Measurements from ENCODE around the gene PBX3. TPM values are rescaled to one million over a fixed set of nuclear protein-coding genes. Genes with fewer than 3 reads are reported as not detected.

PBX3 gene
- total RNA-seq, 1 donor, result 38.1 TPM

DNA sequence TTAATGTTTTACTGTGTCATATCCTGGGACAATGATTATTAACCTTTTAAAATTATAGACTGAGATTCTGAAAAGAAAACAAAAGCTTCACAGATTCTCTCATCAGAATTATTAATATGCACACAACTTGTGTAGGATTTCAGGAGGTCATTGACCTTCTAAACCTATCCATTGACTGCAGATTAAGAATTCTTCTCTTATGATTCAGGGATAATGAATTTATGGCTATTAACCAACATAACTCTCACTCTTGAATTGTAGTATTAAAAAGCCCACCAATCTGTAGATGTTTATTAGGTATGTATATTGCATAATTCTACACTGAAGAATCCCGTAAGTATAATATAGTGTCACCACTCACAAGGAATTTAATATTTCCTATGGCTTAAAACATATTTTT, 179.8 kb downstream of the PBX3 start:
- no peaks in the 10 kb centered on the region for H3K9me3 ChIP-seq (ENCODE audit: low read depth, low read length)
- no peaks in the 10 kb centered on the region for H3K27me3 ChIP-seq (ENCODE audit: insufficient read depth, low read length)
- no peak overlapping the region for H3K4me3 ChIP-seq (ENCODE audit: low read length)
- H3K4me1 ChIP-seq (ENCODE audit: insufficient read depth, low read length), result no peaks in the 10 kb centered on the region

DNA sequence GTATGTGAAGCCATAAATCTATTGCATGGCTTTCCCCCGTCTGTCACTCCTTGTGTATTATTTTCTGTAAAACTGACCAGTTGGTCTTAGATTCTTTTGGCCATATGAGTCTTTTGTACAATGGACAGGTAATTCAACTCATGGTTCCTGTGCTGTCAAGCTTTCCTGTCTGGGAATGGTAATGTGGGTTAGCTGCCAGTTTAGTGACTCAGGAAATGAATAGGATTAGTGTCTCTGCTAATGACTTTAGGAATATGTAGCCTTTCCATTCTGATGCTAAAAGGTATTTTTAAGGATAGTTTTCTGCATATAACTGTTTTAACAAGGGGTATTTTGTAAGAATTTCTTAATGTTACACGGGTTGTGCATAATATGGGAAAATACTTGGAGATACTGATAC, 182.7 kb downstream of the PBX3 start:
- no peaks in the 10 kb centered on the region for H3K4me1 ChIP-seq (ENCODE audit: insufficient read depth, low read length)
- H3K9me3 ChIP-seq (ENCODE audit: low read depth, low read length), result no peaks in the 10 kb centered on the region
- H3K27me3 ChIP-seq (ENCODE audit: insufficient read depth, low read length), result no peaks in the 10 kb centered on the region
- no peak overlapping the region for H3K4me3 ChIP-seq (ENCODE audit: low read length)

DNA sequence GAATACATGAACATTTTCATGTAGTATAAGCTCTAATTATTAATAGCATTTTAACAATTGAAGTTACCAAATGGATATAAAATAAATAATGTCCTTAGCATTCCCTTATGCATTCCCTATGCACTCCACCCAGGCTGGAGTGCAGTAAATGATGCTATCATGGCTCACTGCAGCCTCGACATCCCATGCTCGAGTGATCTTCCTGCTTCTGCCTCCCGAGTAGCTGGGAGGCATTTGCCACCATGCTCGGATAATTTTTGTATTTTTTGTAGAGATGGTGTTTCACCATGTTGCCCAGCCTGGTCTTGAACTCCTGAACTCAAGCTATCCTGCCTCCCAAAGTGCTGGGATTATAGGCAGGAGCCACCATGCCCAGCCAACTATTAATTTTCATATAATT, 184.0 kb downstream of the PBX3 start:
- Histone ChIP-seq H3K4me1 (ENCODE audit: insufficient read depth, low read length) (no peaks in the 10 kb centered on the region), H3K27me3 (ENCODE audit: insufficient read depth, low read length) (no peaks in the 10 kb centered on the region), H3K4me3 (ENCODE audit: low read length) (no peak overlapping the region), H3K9me3 (ENCODE audit: low read depth, low read length) (no peaks in the 10 kb centered on the region)

DNA sequence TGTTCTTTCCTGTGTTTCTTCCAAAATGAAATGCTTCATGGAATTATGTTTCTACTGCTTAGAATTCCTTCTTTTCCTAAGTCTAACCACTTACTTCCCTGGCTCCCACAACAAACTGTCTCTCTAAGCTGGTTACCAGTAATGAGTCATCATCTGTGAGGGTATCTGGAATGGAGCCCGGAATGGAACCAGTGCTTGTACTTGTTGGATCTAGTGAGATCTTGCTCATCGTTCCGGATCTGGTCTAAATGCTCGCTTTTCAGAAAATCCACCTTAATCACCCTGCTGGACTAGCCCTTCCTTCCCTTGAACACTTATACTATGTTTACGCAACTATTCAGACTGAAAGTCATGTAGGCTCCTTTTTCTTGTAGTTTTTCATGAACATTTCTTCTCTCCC, 184.8 kb downstream of the PBX3 start:
- Histone ChIP-seq H3K4me1 (ENCODE audit: insufficient read depth, low read length) (no peaks in the 10 kb centered on the region), H3K4me3 (ENCODE audit: low read length) (no peak overlapping the region), H3K9me3 (ENCODE audit: low read depth, low read length) (no peaks in the 10 kb centered on the region), H3K27me3 (ENCODE audit: insufficient read depth, low read length) (no peaks in the 10 kb centered on the region)

DNA sequence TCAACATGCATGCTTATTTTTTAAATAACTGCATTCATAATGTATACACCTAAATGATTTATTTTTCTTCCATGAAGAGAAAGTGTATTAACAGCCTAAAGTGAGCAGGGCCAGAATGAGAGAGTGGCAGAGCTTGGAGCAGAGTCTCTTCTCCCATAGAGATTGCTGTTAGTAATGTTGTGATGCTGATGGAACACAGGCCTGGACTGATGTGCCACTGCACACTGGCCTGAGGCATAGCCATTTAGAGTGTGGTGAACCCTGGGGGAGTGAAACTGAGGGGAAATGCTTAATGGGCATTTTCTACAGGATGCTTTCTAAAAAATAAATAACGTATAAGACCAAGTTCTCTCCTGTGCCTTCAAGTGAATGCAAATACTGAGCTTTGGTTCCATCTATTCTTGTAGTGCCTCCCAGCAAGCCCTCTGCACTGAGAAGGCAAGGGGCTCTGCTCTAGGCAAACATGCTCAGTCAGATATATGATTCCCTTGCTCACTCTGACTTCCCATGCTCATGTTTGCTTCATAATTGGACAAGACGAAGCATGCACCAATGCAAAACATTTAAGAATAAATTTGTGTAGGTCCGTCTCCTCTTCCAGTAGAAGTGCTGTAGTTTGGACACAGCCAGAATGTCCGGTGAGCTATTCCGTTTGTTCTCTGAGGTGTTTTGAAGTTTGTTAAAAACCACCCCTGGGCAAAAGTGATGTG, 185.7 kb downstream of the PBX3 start:
- Histone ChIP-seq H3K9me3 (ENCODE audit: low read depth, low read length) (no peaks in the 10 kb centered on the region), H3K4me1 (ENCODE audit: insufficient read depth, low read length) (no peaks in the 10 kb centered on the region), H3K27me3 (ENCODE audit: insufficient read depth, low read length) (no peaks in the 10 kb centered on the region), H3K4me3 (ENCODE audit: low read length) (no peak overlapping the region)

DNA sequence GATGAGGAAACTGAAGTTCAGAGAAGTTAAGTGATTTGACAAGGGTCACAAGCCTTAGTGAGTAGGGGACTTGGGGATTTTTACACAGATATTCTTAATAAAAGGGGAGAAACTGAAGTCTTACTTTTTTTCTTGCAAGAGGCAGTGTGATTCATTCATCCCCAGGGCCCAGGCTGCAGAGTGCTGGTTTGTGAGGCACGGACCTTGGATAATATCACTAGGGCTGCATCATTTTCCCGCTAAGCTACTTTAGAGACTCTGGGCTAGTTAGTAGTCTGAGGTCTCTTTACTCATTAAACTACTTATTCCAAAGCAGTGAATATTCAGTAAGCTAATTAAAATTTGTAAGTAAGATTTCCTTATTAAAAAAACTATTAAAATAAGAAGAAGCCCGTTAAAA, 195.0 kb downstream of the PBX3 start:
- no peak overlapping the region for H3K4me3 ChIP-seq (ENCODE audit: low read length)

DNA sequence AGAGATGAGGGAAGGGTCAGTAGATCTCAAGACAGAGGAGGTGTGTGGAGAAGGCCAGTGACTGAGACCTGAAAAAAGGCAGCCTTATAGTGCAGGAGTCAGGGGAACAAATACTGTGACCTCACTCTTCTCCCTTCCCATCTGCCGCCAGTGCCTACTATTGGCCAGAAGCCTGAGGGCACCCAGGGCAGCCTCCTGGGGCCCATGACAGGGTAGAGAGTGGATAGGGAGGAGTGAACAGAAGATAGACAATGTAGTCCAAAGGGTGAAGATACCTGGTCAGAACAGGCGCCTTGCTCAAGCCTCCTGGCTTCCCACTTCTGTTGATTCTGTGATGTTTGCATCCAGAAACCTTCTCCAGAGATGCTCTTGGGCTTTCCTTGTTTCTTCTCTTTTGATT, 196.7 kb downstream of the PBX3 start:
- H3K27me3 ChIP-seq (ENCODE audit: insufficient read depth, low read length), result no peaks in the 10 kb centered on the region
- H3K4me3 ChIP-seq (ENCODE audit: low read length), result no peak overlapping the region
- peaks cover 6% of the 10 kb centered on the region for H3K9me3 ChIP-seq (ENCODE audit: low read depth, low read length)
- H3K4me1 ChIP-seq (ENCODE audit: insufficient read depth, low read length), result no peaks in the 10 kb centered on the region

More for the DNA sequence above, 195.0 kb downstream of the PBX3 start:
- no peaks in the 10 kb centered on the region for H3K4me1 ChIP-seq (ENCODE audit: insufficient read depth, low read length)
- H3K27me3 ChIP-seq (ENCODE audit: insufficient read depth, low read length), result no peaks in the 10 kb centered on the region
- H3K9me3 ChIP-seq (ENCODE audit: low read depth, low read length), result peaks cover 6% of the 10 kb centered on the region

DNA sequence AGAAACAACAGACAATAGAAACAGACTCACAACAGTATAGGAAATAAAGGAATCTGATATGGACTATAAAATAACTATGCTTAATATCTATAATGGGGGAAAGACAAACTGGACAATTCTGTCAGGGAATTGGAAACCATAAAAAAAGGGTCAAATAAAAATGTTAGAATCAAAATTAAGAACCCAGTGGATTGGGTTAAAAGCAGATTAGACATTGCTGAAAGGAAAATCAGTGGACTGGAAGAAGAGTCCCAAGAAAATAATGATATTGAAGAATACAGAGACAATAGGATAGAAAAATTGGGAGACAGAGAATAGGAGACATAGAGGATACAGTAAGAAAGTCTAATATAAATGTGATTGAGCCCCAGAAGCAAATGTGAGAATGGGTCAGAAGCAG, 199.2 kb downstream of the PBX3 start:
- Histone ChIP-seq H3K4me1 (ENCODE audit: insufficient read depth, low read length) (no peaks in the 10 kb centered on the region), H3K9me3 (ENCODE audit: low read depth, low read length) (peaks cover 6% of the 10 kb centered on the region), H3K4me3 (ENCODE audit: low read length) (no peak overlapping the region), H3K27me3 (ENCODE audit: insufficient read depth, low read length) (no peaks in the 10 kb centered on the region)

DNA sequence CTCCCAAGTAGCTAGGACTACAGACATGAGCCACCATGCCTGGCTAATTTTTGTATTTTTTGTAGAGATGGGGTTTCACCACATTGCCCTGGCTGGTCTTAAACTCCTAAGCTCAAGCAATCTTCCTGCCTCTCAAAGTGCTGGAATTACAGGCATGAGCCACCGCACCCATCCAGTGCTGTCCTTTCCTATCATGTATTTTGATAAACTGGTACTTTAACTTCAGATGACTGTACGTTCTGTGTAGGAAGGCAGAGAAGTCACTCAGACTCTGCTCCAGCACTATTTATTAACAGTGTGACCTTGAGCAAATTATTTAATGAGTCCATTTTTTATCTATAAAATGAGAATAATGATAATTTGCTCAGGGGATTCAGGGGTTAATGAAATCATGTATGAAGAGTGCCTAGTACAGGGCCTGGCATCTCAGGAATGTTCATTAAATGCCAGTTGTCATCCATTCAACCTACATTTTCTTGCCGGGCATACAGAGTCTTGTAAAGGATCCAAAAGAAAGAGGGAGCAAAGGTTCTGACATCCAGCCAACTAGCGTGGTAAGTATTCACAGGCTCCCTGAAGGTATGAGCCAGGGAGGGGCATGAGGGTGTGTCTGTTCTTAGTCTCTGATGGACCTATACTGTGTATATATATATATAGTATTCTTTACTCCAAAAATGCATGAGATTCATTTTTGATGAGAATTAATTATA, 201.9 kb downstream of the PBX3 start:
- Histone ChIP-seq H3K4me1 (ENCODE audit: insufficient read depth, low read length) (no peaks in the 10 kb centered on the region), H3K27me3 (ENCODE audit: insufficient read depth, low read length) (no peaks in the 10 kb centered on the region), H3K9me3 (ENCODE audit: low read depth, low read length) (peaks cover 6% of the 10 kb centered on the region), H3K4me3 (ENCODE audit: low read length) (no peak overlapping the region)

DNA sequence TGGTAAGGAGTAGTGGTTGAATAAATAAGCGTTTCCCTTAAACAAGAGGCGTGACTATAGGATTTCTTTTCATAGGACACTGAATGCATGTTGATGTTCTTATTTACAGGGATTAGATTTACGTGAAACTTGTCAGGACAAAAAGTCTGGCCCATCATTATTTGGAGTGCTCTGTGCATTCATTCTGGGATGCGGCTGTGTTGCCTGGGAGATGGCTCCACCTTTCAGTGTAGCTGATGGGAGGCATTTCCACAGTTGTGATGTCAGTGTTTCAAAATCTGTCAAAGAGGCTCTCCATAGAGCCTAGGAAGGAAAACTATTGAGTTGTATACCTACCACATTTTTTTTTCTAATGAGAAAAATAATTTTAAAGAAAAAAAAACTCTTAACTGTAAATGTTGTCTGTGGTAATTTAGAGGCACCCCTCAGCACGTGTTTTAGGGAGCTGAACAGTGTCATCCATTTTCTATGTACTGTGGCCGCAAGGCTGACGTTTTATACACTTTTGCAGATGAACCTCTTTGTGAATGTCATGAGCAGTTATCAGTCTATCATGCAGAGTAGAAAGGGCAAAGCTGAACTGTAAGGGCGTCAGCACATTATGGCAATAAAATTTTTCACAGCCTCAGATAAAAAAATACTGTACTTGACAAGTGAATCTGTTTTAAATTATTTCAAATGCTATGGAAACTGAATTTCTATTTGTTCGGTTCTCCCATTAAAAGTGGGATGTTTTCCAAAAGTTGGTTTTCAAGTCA, 202.7 kb downstream of the PBX3 start:
- Histone ChIP-seq H3K9me3 (ENCODE audit: low read depth, low read length) (peaks cover 6% of the 10 kb centered on the region), H3K27me3 (ENCODE audit: insufficient read depth, low read length) (no peaks in the 10 kb centered on the region), H3K4me3 (ENCODE audit: low read length) (no peak overlapping the region), H3K4me1 (ENCODE audit: insufficient read depth, low read length) (no peaks in the 10 kb centered on the region)

DNA sequence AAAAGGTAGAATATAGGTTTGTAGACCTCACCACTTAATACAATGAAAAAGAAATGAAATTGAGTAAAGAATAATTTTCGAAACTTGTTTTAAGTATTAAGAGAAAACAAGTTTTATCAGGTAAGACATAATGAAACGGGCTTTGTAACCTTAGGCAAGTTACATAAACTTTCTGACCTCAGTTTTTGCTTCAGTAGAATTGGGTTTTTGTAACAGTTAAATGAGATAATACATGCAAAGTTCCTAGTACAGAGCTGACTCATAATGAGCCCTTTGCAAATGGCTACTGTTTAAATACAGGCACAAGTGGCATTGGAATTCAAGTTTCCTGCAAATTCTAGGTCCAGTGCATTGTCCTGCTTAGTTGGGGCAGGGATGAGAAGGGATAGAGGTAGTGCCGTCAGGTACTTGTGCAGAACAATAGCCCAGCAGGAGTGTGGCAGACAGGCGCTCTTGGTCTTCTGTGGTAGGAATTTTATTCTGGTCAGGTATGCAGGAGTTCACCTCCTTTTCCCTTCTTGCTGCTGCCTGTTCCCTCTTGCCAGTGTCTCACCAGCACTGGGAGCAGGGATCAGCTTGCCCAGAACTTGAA, 203.8 kb downstream of the PBX3 start:
- Histone ChIP-seq H3K27me3 (ENCODE audit: insufficient read depth, low read length) (no peaks in the 10 kb centered on the region), H3K4me1 (ENCODE audit: insufficient read depth, low read length) (no peaks in the 10 kb centered on the region), H3K9me3 (ENCODE audit: low read depth, low read length) (peaks cover 5% of the 10 kb centered on the region), H3K4me3 (ENCODE audit: low read length) (no peak overlapping the region)

DNA sequence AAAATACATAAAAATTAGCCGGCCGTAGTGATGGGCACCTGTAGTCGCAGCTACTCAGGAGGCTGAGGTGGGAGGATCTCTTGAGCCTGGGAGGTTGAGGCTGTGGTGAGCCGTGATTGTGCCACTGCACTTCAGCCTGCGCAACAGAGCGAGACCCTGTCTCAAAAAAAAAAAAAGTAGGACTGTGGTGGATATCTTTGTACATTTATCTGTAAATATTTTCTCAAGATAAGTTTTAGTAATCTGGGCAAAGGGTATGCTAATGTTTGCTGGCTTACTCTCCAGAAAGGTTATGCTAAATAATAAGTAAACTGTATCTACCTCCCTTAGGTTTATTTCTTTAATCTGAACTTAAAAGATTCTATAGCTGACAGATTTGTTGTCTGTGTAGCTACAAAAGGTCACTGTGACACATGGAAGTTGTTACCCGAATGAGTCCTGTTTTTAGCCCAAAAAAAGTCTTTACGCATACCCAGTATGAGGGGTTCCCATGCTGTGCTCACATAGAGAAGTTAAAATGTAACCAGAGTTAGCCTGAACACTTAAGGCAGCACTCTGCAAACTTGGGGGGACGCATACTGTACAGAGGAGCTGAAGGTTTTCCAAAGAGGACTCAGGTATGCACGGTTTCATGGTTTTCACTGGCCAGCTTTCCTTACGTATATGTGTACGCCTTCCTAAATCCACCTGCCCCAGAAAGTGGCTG, 206.3 kb downstream of the PBX3 start:
- H3K27me3 ChIP-seq (ENCODE audit: insufficient read depth, low read length), result no peaks in the 10 kb centered on the region
- no peaks in the 10 kb centered on the region for H3K9me3 ChIP-seq (ENCODE audit: low read depth, low read length)
- H3K4me3 ChIP-seq (ENCODE audit: low read length), result no peak overlapping the region
- H3K4me1 ChIP-seq (ENCODE audit: insufficient read depth, low read length), result no peaks in the 10 kb centered on the region

DNA sequence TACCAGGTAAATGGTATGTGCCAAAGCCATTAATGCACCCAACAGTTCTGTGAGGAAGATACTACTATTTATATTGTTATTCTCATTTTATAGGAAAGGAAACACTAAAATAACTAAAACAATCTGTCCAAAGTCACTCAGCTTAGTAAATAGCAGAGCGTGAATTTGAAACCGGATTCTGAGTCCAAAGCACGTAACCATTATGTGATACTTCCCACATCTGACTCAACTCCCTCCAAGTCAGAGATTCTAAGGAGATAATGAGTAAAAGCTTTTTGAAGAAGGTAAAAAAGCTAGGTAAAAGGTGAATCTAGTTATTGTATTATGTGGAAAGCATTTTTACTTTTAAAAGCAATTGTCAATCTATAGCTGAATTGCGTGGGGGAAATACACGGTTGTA, 208.9 kb downstream of the PBX3 start:
- Histone ChIP-seq H3K27me3 (ENCODE audit: insufficient read depth, low read length) (no peaks in the 10 kb centered on the region), H3K9me3 (ENCODE audit: low read depth, low read length) (no peaks in the 10 kb centered on the region), H3K4me3 (ENCODE audit: low read length) (no peak overlapping the region), H3K4me1 (ENCODE audit: insufficient read depth, low read length) (no peaks in the 10 kb centered on the region)

DNA sequence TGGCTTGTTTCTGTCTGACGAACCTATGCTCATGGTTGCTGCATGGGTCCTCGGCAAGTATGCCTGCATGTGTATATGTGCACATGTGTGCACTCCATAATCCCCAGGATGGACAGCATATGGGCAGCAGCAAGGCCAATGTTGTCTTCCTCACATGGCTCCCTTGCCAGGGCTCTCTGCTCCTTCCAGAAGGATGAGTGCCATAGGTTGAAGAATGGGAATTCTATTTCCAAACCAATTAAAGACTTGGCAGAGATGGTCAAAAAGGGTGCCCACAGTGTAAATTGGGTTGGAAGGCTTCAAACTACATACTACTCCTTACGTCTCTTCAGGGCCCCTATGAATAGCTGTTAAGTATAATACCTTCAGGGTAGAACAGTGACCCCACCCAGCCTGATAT, 212.1 kb downstream of the PBX3 start:
- Histone ChIP-seq H3K27me3 (ENCODE audit: insufficient read depth, low read length) (no peaks in the 10 kb centered on the region), H3K4me3 (ENCODE audit: low read length) (no peak overlapping the region), H3K4me1 (ENCODE audit: insufficient read depth, low read length) (no peaks in the 10 kb centered on the region), H3K9me3 (ENCODE audit: low read depth, low read length) (no peaks in the 10 kb centered on the region)

All from mononuclear cell (primary cell).